Measurements from ENCODE around the gene DCAF8L2. TPM values are rescaled to one million over a fixed set of nuclear protein-coding genes. Genes with fewer than 3 reads are reported as not detected.

DCAF8L2 gene
- total and polyA plus RNA-seq, 2 donors from 2014 or later = not detected

DNA sequence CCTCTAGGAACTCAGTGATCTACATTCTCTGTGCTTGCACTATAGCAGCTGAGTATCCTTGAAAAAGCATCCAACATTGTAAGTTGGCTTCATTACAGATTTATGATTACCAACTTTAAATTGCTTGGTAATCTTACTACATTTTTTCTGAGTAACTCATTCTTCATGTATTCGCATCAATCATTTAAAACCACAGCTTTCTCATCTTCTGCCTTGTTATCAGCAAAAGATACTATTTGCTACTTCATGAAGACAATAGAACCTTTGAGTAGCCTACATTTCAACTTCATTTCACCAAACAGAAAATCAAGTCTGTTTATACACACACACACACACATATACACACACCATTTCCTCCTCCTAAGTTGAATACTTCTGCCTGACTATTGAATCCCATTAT is 6.2 kb upstream of the DCAF8L2 start:
- intact Hi-C loops (cut with DNase I) = no loop called here

GRCh38 chrX:27591938-27592337 is 1.8 kb downstream of the DCAF8L2 start:
- H3K27me3 ChIP-seq (ENCODE audit: control insufficient read depth, insufficient read depth, low read length) = no peaks in the 10 kb centered on the region
- FAIRE-seq = no peak
- H3K9ac ChIP-seq (ENCODE audit: low read length in 3 of 3) = no peak overlapping the region
- no peak overlapping the region for H3K27ac ChIP-seq (ENCODE audit: low read depth in 2 of 2, low read length in 2 of 2)
- intact Hi-C loops (cut with DNase I) = no loop called here
- no peaks in the 10 kb centered on the region for H3K36me3 ChIP-seq (ENCODE audit: control insufficient read depth in 2 of 3, insufficient read depth in 3 of 3, low read length in 3 of 3)
- DNase-seq = peak in 1 of 5 donors; percentile 54
- no peaks in the 10 kb centered on the region for H3K4me1 ChIP-seq (ENCODE audit: control insufficient read depth in 2 of 3, insufficient read depth in 2 of 3, low read depth in 1 of 3, low read length in 3 of 3)
- H3K9me3 ChIP-seq (ENCODE audit: control insufficient read depth in 2 of 3, insufficient read depth in 1 of 3, low read length in 3 of 3) = no peaks in the 10 kb centered on the region
- TF ChIP-seq, protein P1, sequence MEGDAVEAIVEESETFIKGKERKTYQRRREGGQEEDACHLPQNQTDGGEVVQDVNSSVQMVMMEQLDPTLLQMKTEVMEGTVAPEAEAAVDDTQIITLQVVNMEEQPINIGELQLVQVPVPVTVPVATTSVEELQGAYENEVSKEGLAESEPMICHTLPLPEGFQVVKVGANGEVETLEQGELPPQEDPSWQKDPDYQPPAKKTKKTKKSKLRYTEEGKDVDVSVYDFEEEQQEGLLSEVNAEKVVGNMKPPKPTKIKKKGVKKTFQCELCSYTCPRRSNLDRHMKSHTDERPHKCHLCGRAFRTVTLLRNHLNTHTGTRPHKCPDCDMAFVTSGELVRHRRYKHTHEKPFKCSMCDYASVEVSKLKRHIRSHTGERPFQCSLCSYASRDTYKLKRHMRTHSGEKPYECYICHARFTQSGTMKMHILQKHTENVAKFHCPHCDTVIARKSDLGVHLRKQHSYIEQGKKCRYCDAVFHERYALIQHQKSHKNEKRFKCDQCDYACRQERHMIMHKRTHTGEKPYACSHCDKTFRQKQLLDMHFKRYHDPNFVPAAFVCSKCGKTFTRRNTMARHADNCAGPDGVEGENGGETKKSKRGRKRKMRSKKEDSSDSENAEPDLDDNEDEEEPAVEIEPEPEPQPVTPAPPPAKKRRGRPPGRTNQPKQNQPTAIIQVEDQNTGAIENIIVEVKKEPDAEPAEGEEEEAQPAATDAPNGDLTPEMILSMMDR (IDR thresholded peaks at IDR 0.05; ENCODE audit: borderline replicate concordance, extremely low read depth, insufficient read depth) = no peak
- no peak overlapping the region for H3K4me3 ChIP-seq (ENCODE audit: low read length in 3 of 3)

More for the DNA sequence above, 6.2 kb upstream of the DCAF8L2 start:
- no peaks in the 10 kb centered on the region for H3K27me3 ChIP-seq (ENCODE audit: control insufficient read depth, insufficient read depth, low read length)
- TF ChIP-seq, protein P1 (IDR thresholded peaks at IDR 0.05; ENCODE audit: borderline replicate concordance, extremely low read depth, insufficient read depth) = no peak
- H3K9me3 ChIP-seq (ENCODE audit: control insufficient read depth in 2 of 3, insufficient read depth in 1 of 3, low read length in 3 of 3) = no peaks in the 10 kb centered on the region
- FAIRE-seq (no peak), DNase-seq (no peak)
- H3K4me1 ChIP-seq (ENCODE audit: control insufficient read depth in 2 of 3, insufficient read depth in 2 of 3, low read depth in 1 of 3, low read length in 3 of 3) = no peaks in the 10 kb centered on the region
- H3K4me3 ChIP-seq (ENCODE audit: low read length in 3 of 3) = no peak overlapping the region
- H3K36me3 ChIP-seq (ENCODE audit: control insufficient read depth in 2 of 3, insufficient read depth in 3 of 3, low read length in 3 of 3) = no peaks in the 10 kb centered on the region
- no peak overlapping the region for H3K27ac ChIP-seq (ENCODE audit: low read depth in 2 of 2, low read length in 2 of 2)
- H3K9ac ChIP-seq (ENCODE audit: low read length in 3 of 3) = no peak overlapping the region

DNA sequence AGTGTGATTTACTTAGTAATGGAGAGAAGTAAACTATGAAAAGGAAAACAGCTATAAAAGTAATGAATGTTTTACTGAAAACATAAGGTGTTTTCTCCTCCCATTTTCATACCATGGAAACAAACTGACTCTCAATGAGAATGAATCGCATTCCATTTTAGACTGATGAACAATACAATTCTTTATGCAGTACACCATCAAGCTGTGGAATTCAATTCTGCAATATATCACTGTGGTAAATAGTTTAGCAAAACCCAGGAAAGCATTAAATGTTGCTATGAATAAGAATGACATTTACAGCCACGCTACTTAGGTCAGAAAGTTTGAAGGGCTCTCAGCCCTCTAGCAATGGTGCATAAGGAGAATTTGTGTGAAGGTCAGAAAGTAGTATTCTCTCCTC is 7.4 kb downstream of the DCAF8L2 start:
- Histone ChIP-seq H3K9me3 (ENCODE audit: control insufficient read depth in 2 of 3, insufficient read depth in 1 of 3, low read length in 3 of 3) (no peaks in the 10 kb centered on the region), H3K4me1 (ENCODE audit: control insufficient read depth in 2 of 3, insufficient read depth in 2 of 3, low read depth in 1 of 3, low read length in 3 of 3) (no peaks in the 10 kb centered on the region), H3K27ac (ENCODE audit: low read depth in 2 of 2, low read length in 2 of 2) (no peak overlapping the region), H3K27me3 (ENCODE audit: control insufficient read depth, insufficient read depth, low read length) (no peaks in the 10 kb centered on the region), H3K4me3 (ENCODE audit: low read length in 3 of 3) (no peak overlapping the region), H3K36me3 (ENCODE audit: control insufficient read depth in 2 of 3, insufficient read depth in 3 of 3, low read length in 3 of 3) (no peaks in the 10 kb centered on the region), H3K9ac (ENCODE audit: low read length in 3 of 3) (no peak overlapping the region)
- intact Hi-C loops (cut with DNase I) = no loop called here
- FAIRE-seq (peak; percentile 33), DNase-seq (peak in 2 of 5 donors; percentile 19 to 35)
- TF ChIP-seq, protein P1 (IDR thresholded peaks at IDR 0.05; ENCODE audit: borderline replicate concordance, extremely low read depth, insufficient read depth) = no peak

- intact Hi-C loops (cut with DNase I) = no loop called here
- Histone ChIP-seq H3K27ac (ENCODE audit: low read depth in 2 of 2, low read length in 2 of 2) (no peak overlapping the region), H3K27me3 (ENCODE audit: control insufficient read depth, insufficient read depth, low read length) (no peaks in the 10 kb centered on the region), H3K4me3 (ENCODE audit: low read length in 3 of 3) (no peak overlapping the region), H3K4me1 (ENCODE audit: control insufficient read depth in 2 of 3, insufficient read depth in 2 of 3, low read depth in 1 of 3, low read length in 3 of 3) (no peaks in the 10 kb centered on the region), H3K9me3 (ENCODE audit: control insufficient read depth in 2 of 3, insufficient read depth in 1 of 3, low read length in 3 of 3) (no peaks in the 10 kb centered on the region), H3K9ac (ENCODE audit: low read length in 3 of 3) (no peak overlapping the region), H3K36me3 (ENCODE audit: control insufficient read depth in 2 of 3, insufficient read depth in 3 of 3, low read length in 3 of 3) (no peaks in the 10 kb centered on the region)
- FAIRE-seq = no peak
- peak in 1 of 5 donors; percentile 6 for DNase-seq
- TF ChIP-seq, protein P1 (IDR thresholded peaks at IDR 0.05; ENCODE audit: borderline replicate concordance, extremely low read depth, insufficient read depth) = no peak
Observed at GRCh38 chrX:27598312-27598711, 8.2 kb downstream of the DCAF8L2 start.
